Osteoblast (primary cell): ENCODE data around the gene MINDY3. TPM values are rescaled to one million over a fixed set of nuclear protein-coding genes. Genes with fewer than 3 reads are reported as not detected.
"Not testable (repeated sequence)": the region's sequence is repeated elsewhere in the genome, so short reads cannot be mapped to it uniquely, and the experiment has no call there.

ENCODE experiments used
- DNase-seq: peaks from one replicate; pipeline ENCODE4 v3.0.0; 2011; ENCODE audit warnings: low spot score, mixed read lengths; ENCODE audit not compliant: insufficient read length; ENCODE audit errors: missing footprints
- H2AFZ ChIP-seq: 2 replicates; pipeline ENCODE4 v1.6.0; 2011; ENCODE audit warnings: mild to moderate bottlenecking, low read length
- H3K27ac ChIP-seq: 2 replicates; pipeline ENCODE4 v1.5.1; 2011; ENCODE audit warnings: mild to moderate bottlenecking, low read depth, low read length, moderate library complexity
- H3K27me3 ChIP-seq: 2 replicates; pipeline ENCODE4 v1.6.0; 2012; ENCODE audit warnings: mild to moderate bottlenecking, control low read depth, inconsistent platforms, low read length, moderate library complexity; ENCODE audit not compliant: insufficient read depth
- H3K36me3 ChIP-seq: 2 replicates; pipeline ENCODE4 v1.5.1; 2011; ENCODE audit warnings: mild to moderate bottlenecking, low read length, control low read depth, moderate library complexity; ENCODE audit not compliant: insufficient read depth
- H3K4me1 ChIP-seq: 2 replicates; pipeline ENCODE4 v1.5.1; 2011; ENCODE audit warnings: mild to moderate bottlenecking, low read length, control low read depth, moderate library complexity; ENCODE audit not compliant: insufficient read depth
- H3K4me2 ChIP-seq: 2 replicates; pipeline ENCODE4 v1.6.0; 2011; ENCODE audit warnings: mild to moderate bottlenecking, low read length; ENCODE audit not compliant: insufficient read depth
- H3K4me3 ChIP-seq: fragments of 200-600 bp; sonication (generic); 3 replicates; pipeline ENCODE4 v1.5.1; 2012; ENCODE audit warnings: mild to moderate bottlenecking, low read length, inconsistent platforms; ENCODE audit not compliant: insufficient read depth
- H3K79me2 ChIP-seq: 2 replicates; pipeline ENCODE4 v1.6.0; 2012; ENCODE audit warnings: mild to moderate bottlenecking, low read length, control low read depth, inconsistent platforms; ENCODE audit not compliant: insufficient read depth
- H3K9me3 ChIP-seq: 2 replicates; pipeline ENCODE4 v1.5.1; 2011; ENCODE audit warnings: low read depth, low read length, control low read depth
- H4K20me1 ChIP-seq: 2 replicates; pipeline ENCODE4 v1.6.0; 2012; ENCODE audit warnings: mild to moderate bottlenecking, low read length, control low read depth; ENCODE audit not compliant: insufficient read depth
- total RNA-seq: library from RNA; depleted of rRNA; stranded (reverse); fragments of >200 nt; gene quantifications from 2 replicates; pipeline ENCODE4 v1.2.3, GENCODE V29; 2012
- TF ChIP-seq, protein P1 (sequence below): IDR thresholded peaks from 2 replicates; pipeline ENCODE4 v1.5.1; 2011; ENCODE audit warnings: mild to moderate bottlenecking, low read depth, low read length, moderate library complexity; ENCODE audit errors: extremely low read depth

Gene MINDY3
- total RNA-seq, 1 donor, result 36.6 TPM

DNA sequence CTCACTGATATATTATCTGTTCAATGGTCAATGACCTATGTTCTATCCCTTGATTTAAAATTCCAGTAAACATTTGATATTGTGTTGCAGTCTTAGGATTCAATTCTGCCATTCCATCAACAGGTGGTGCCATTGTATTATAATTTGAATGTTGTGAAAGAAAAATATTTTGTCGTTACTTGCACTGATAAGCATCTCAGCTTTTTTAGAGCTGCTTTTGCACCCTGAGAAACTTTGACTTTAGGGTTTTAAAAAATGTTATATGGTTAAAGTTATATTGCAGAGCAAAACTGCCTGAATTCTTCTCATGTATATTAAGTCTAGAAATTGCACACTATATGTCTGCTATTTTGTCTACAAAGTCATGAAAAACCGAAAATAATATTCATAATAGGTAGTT lies 18.8 kb upstream of the MINDY3 start:
- H3K27me3 ChIP-seq, result peaks cover 11% of the 10 kb centered on the region
- no peaks in the 10 kb centered on the region for H3K9me3 ChIP-seq
- DNase-seq, result peak; percentile 80
- no peaks in the 10 kb centered on the region for H4K20me1 ChIP-seq
- H2AFZ ChIP-seq, result no peak overlapping the region
- no peaks in the 10 kb centered on the region for H3K36me3 ChIP-seq
- TF ChIP-seq, protein P1, sequence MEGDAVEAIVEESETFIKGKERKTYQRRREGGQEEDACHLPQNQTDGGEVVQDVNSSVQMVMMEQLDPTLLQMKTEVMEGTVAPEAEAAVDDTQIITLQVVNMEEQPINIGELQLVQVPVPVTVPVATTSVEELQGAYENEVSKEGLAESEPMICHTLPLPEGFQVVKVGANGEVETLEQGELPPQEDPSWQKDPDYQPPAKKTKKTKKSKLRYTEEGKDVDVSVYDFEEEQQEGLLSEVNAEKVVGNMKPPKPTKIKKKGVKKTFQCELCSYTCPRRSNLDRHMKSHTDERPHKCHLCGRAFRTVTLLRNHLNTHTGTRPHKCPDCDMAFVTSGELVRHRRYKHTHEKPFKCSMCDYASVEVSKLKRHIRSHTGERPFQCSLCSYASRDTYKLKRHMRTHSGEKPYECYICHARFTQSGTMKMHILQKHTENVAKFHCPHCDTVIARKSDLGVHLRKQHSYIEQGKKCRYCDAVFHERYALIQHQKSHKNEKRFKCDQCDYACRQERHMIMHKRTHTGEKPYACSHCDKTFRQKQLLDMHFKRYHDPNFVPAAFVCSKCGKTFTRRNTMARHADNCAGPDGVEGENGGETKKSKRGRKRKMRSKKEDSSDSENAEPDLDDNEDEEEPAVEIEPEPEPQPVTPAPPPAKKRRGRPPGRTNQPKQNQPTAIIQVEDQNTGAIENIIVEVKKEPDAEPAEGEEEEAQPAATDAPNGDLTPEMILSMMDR, result peak; percentile 72
- no peak overlapping the region for H3K4me2 ChIP-seq
- H3K27ac ChIP-seq, result no peak overlapping the region
- no peaks in the 10 kb centered on the region for H3K79me2 ChIP-seq
- no peaks in the 10 kb centered on the region for H3K4me1 ChIP-seq
- H3K4me3 ChIP-seq, result no peak overlapping the region

DNA sequence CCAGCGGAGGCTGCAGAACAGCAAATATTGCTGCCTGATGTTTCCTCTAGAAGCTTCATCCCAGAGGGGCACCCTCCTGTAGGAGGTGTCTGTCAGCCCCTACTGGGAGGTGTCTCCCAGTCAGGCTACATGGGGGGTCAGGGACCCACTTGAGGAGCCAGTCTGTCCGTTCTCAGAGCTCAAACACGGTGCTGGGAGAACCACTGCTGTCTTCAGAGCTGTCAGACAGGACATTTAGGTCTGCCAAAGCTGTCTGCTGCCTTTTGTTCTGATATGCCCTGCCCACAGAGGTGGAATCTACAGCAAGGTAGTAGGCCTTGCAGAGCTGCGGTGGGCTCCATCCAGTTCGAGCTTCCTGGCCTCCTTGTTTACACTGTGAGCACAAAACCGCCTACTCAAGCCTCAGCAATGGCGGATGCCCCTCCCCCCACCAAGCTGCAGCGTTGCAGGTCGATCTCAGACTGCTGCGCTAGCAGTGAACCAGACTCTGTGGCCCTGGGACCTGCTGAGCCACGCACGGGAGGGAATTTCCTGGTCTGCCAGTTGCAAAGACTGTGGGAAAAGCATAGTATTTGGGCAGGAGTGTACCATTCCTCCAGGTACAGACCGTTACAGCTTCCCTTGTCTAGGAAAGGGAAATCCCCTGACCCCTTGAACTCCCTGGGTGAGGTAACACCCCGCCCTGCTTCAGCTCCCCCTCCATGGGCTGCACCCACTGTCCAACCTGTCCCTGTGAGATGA lies 17.7 kb upstream of the MINDY3 start:
- Histone ChIP-seq H2AFZ (no peak overlapping the region), H3K27ac (no peak overlapping the region), H3K27me3 (peaks cover 9% of the 10 kb centered on the region), H3K4me3 (no peak overlapping the region), H3K4me2 (no peak overlapping the region), H4K20me1 (no peaks in the 10 kb centered on the region), H3K36me3 (no peaks in the 10 kb centered on the region), H3K4me1 (no peaks in the 10 kb centered on the region), H3K79me2 (no peaks in the 10 kb centered on the region), H3K9me3 (no peaks in the 10 kb centered on the region)
- TF ChIP-seq, protein P1, result no peak
- no peak for DNase-seq

DNA sequence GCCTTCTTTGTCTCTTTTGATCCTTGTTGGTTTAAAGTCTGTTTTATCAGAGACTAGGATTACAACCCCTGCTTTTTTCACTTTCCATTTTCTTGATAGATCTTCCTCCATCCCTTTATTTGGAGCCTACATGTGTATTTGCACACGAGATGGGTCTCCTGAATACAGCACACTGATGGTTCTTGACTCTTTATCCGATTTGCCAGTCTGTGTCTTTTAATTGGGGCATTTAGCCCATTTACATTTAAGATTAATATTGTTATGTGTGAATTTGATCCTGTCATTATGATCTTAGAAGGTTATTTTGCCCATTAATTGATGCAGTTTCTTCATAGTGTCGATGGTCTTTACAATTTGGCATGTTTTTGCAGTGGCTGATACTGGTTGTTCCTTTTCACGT lies 16.0 kb upstream of the MINDY3 start:
- DNase-seq, H3K36me3 ChIP-seq, H3K9me3 ChIP-seq, H3K4me2 ChIP-seq, H3K79me2 ChIP-seq, H3K27me3 ChIP-seq, H4K20me1 ChIP-seq, H2AFZ ChIP-seq, H3K4me3 ChIP-seq, H3K4me1 ChIP-seq, H3K27ac ChIP-seq: not testable (repeated sequence)

DNA sequence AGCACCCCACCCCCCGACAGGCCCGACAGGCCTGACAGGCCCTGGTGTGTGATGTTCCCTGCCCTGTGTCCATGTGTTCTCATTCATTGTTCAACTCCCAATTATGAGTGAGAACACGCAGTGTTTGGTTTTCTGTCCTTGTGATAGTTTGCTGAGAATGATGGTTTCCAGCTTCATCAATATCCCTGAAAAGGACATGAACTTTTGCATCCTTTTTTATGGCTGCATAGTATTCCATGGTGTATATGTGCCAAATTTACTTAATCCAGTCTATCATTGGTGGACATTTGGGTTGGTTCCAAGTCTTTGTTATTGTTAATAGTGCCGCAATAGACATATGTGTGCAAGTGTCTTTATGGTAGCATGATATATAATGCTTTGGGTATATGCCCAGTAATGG lies 12.3 kb upstream of the MINDY3 start:
- H2AFZ ChIP-seq, H3K9me3 ChIP-seq, DNase-seq: not testable (repeated sequence)

DNA sequence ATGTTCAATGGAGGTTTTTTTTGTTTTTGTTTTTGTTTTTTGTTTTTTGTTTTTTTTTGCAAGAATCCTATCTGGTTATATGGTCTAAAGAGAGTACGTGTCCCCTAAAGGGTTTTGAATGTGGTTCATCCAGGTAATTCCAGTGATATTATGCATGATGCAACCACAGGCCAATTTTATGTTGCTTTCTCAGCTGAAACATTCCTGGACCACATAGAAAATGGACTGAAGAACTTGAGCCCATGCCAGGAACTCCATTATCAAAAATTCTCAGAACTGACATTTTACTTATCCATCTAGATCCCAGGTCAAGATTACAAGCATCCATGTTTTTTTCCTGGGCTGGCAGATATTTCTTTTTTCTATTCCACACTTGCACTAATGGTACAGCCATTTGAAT lies 11.5 kb upstream of the MINDY3 start:
- no peaks in the 10 kb centered on the region for H3K9me3 ChIP-seq
- TF ChIP-seq, protein P1, result no peak
- no peaks in the 10 kb centered on the region for H3K36me3 ChIP-seq
- no peaks in the 10 kb centered on the region for H3K4me1 ChIP-seq
- H3K27ac ChIP-seq, result no peak overlapping the region
- DNase-seq, result no peak
- H2AFZ ChIP-seq, result no peak overlapping the region
- H3K4me3 ChIP-seq, result no peak overlapping the region
- no peak overlapping the region for H3K4me2 ChIP-seq
- no peaks in the 10 kb centered on the region for H4K20me1 ChIP-seq
- peaks cover 3% of the 10 kb centered on the region for H3K27me3 ChIP-seq
- no peaks in the 10 kb centered on the region for H3K79me2 ChIP-seq

More for the DNA sequence above, 12.3 kb upstream of the MINDY3 start:
- H3K27me3 ChIP-seq, H3K4me1 ChIP-seq, H4K20me1 ChIP-seq, H3K4me2 ChIP-seq, H3K27ac ChIP-seq, H3K4me3 ChIP-seq, H3K79me2 ChIP-seq, H3K36me3 ChIP-seq: not testable (repeated sequence)
